ENCODE data around the gene COQ7. TPM values are rescaled to one million over a fixed set of nuclear protein-coding genes. Genes with fewer than 3 reads are reported as not detected.

The COQ7 gene
- polyA plus RNA-seq, 1 of the 3 experiments (the other 2 are of a cell fraction) = 24.0 TPM

GRCh38 chr16:19128454-19129200, 61.2 kb downstream of the COQ7 start:
- Histone ChIP-seq H3K27ac (ENCODE audit: low read depth in 2 of 2, low read length in 1 of 2) (no peak overlapping the region), H3K27me3 (ENCODE audit: insufficient read depth) (no peaks in the 10 kb centered on the region), H3K36me3 (replicated peaks in 1 of 2; ENCODE audit: control insufficient read depth in 1 of 2, insufficient read depth in 2 of 2, low read length in 1 of 2) (no peaks in the 10 kb centered on the region), H3K4me3 (ENCODE audit: low read depth in 2 of 2, low read length in 1 of 2) (no peak overlapping the region), H3F3A (replicated peaks; ENCODE audit: insufficient read depth) (peaks cover 10% of the 10 kb centered on the region), H3K4me2 (no peak overlapping the region), H2AFZ (ENCODE audit: low read depth) (no peak overlapping the region), H3K9me2 (no peaks in the 10 kb centered on the region), H3K9me3 (0 out of 2 replicates have a peak, but pooled peaks cover 3% of the 10 kb centered on the region), H4K20me1 (ENCODE audit: insufficient read depth) (no peaks in the 10 kb centered on the region), H3K79me2 (ENCODE audit: insufficient read depth) (no peaks in the 10 kb centered on the region), H3K9ac (no peak overlapping the region), H3K4me1 (ENCODE audit: control insufficient read depth in 1 of 2, insufficient read depth in 2 of 2, low read depth in 1 of 2, low read length in 1 of 2) (peaks cover 0 to 40% of the 10 kb centered on the region in 2 experiments; a peak in 2 of 4 replicates)
- ChIA-PET POLR2A (no interaction called here), CTCF (interaction anchor here (1.3 kb wide), 1 partner anchor 43 kb away, joined by 4 read pairs; no protein-coding TSS in a partner anchor)
- WGBS (ENCODE audit: low lambda C conversion rate) = 63% methylated on average over 7 of the region's 7 CpGs
- DNase-seq = no peak
- TF ChIP-seq FOSL2 (IDR thresholded peaks at IDR 0.05; ENCODE audit: borderline replicate concordance, low read depth) = no peak
- no peak for TF ChIP-seq ZBTB33 (IDR thresholded peaks at IDR 0.05; ENCODE audit: borderline replicate concordance, low read depth)
- no peak for TF ChIP-seq FOXM1 (IDR thresholded peaks at IDR 0.05; ENCODE audit: low read depth)
- TF ChIP-seq GATA2 (CRISPR knock-in tag; IDR thresholded peaks at IDR 0.05) = peak; percentile 49; the same call in 1 of the 2 replicates
- TF ChIP-seq PBX3 (IDR thresholded peaks at IDR 0.05) = 0 out of 2 replicates have a peak, but pooled peaks have one; percentile 13
- no peak for TF ChIP-seq SMC3 (IDR thresholded peaks at IDR 0.05; ENCODE audit: low read depth, low read length)
- no peak for TF ChIP-seq JUND (IDR thresholded peaks at IDR 0.05)
- no peak for TF ChIP-seq RAD21 (IDR thresholded peaks at IDR 0.05; ENCODE audit: low read length)
- TF ChIP-seq YY1 (IDR thresholded peaks at IDR 0.05; ENCODE audit: low read depth) = no peak

Other genes with a start within 250 kb of the COQ7 start
- 11.2 and 14.8 TPM in 2 replicates for gene SMG1, start 141.2 kb upstream of the COQ7 start, polyA plus RNA-seq (2012; rRNA removed)
- 0.66 and 0.93 TPM in 2 replicates for gene TMC7, start 83.7 kb upstream of the COQ7 start, polyA plus RNA-seq (2012; rRNA removed)
- 4.3 and 4.7 TPM in 2 replicates for gene ITPRIPL2, start 46.4 kb downstream of the COQ7 start, polyA plus RNA-seq (2012; rRNA removed)
- gene SYT17, start 100.6 kb downstream of the COQ7 start, polyA plus RNA-seq (2012; rRNA removed) = 0.21 and 0.39 TPM in 2 replicates
- not detected in 2 replicates for gene CLEC19A, start 218.1 kb downstream of the COQ7 start, polyA plus RNA-seq (2012; rRNA removed)

All from SK-N-SH (cell line).